ENCODE data around the gene CTBP2. TPM values are rescaled to one million over a fixed set of nuclear protein-coding genes. Genes with fewer than 3 reads are reported as not detected.

CTBP2 gene
- total RNA-seq, 2 donors from 2014 or later, result 75.3 to 109 TPM

GRCh38 chr10:124994573-124995473, 165.5 kb downstream of the CTBP2 start:
- no peak overlapping the region for H3K4me3 Mint-ChIP-seq

GRCh38 chr10:124993736-124994451, 166.5 kb downstream of the CTBP2 start:
- Histone ChIP-seq H3K27me3 (ENCODE audit: control insufficient read depth, insufficient read depth, low read length, poor library complexity, severe bottlenecking) (no peaks in the 10 kb centered on the region), H3K4me3 (ENCODE audit: low read length) (no peak overlapping the region), H3K9me3 (ENCODE audit: control insufficient read depth, low read length) (no peaks in the 10 kb centered on the region), H3K9ac (ENCODE audit: extremely low read depth, low read length, poor library complexity, severe bottlenecking) (no peak overlapping the region), H3K4me1 (ENCODE audit: control insufficient read depth, insufficient read depth, low read length) (no peaks in the 10 kb centered on the region), H3K36me3 (ENCODE audit: control insufficient read depth, insufficient read depth, low read length) (peaks cover 59% of the 10 kb centered on the region), H3K27ac (ENCODE audit: low read depth, low read length) (no peak overlapping the region)
- Mint-ChIP-seq H3K27me3 (ENCODE audit: insufficient read depth) (no peaks in the 10 kb centered on the region), H3K27ac (peak overlapping the region; percentile 77), H3K4me3 (no peak overlapping the region), H3K36me3 (ENCODE audit: low read depth) (peaks cover 84% of the 10 kb centered on the region), H3K4me1 (no peaks in the 10 kb centered on the region), H3K9me3 (no peaks in the 10 kb centered on the region)
- no peak for TF ChIP-seq CTCF (conservative IDR thresholded peaks at IDR 0.05)
- WGBS, 2 experiments (ENCODE audit: insufficient coverage in 1 of 2, insufficient read length in 1 of 2), result 95 to 97% methylated on average over 10 to 21 of the region's 21 CpGs
- DNase-seq, result peak; percentile 44

More at GRCh38 chr10:124994573-124995473, 165.5 kb downstream of the CTBP2 start:
- peaks cover 79% of the 10 kb centered on the region for H3K36me3 Mint-ChIP-seq (ENCODE audit: low read depth)
- peak overlapping the region; percentile 70 for H3K27ac Mint-ChIP-seq
- DNase-seq, result peak; percentile 39
- Histone ChIP-seq H3K4me1 (ENCODE audit: control insufficient read depth, insufficient read depth, low read length) (no peaks in the 10 kb centered on the region), H3K27me3 (ENCODE audit: control insufficient read depth, insufficient read depth, low read length, poor library complexity, severe bottlenecking) (no peaks in the 10 kb centered on the region), H3K9ac (ENCODE audit: extremely low read depth, low read length, poor library complexity, severe bottlenecking) (no peak overlapping the region), H3K36me3 (ENCODE audit: control insufficient read depth, insufficient read depth, low read length) (peaks cover 60% of the 10 kb centered on the region), H3K4me3 (ENCODE audit: low read length) (no peak overlapping the region), H3K9me3 (ENCODE audit: control insufficient read depth, low read length) (no peaks in the 10 kb centered on the region), H3K27ac (ENCODE audit: low read depth, low read length) (peak overlapping the region; percentile 73)
- no peaks in the 10 kb centered on the region for H3K9me3 Mint-ChIP-seq
- H3K27me3 Mint-ChIP-seq (ENCODE audit: insufficient read depth), result no peaks in the 10 kb centered on the region
- no peaks in the 10 kb centered on the region for H3K4me1 Mint-ChIP-seq
- WGBS, 2 experiments (ENCODE audit: insufficient coverage in 1 of 2, insufficient read length in 1 of 2), result 96% methylated on average over 26 to 31 of the region's 31 CpGs
- TF ChIP-seq CTCF (conservative IDR thresholded peaks at IDR 0.05), result no peak

GRCh38 chr10:124993345-124993708, 167.0 kb downstream of the CTBP2 start:
- no peak overlapping the region for H3K4me3 Mint-ChIP-seq
- WGBS, 2 experiments (ENCODE audit: insufficient coverage in 1 of 2, insufficient read length in 1 of 2), result 99 to 100% methylated on average over 4 of the region's 4 CpGs
- H3K36me3 Mint-ChIP-seq (ENCODE audit: low read depth), result peaks cover 89% of the 10 kb centered on the region

More at GRCh38 chr10:124993345-124993708, 167.0 kb downstream of the CTBP2 start:
- Histone ChIP-seq H3K4me1 (ENCODE audit: control insufficient read depth, insufficient read depth, low read length) (no peaks in the 10 kb centered on the region), H3K9me3 (ENCODE audit: control insufficient read depth, low read length) (no peaks in the 10 kb centered on the region), H3K27ac (ENCODE audit: low read depth, low read length) (no peak overlapping the region), H3K27me3 (ENCODE audit: control insufficient read depth, insufficient read depth, low read length, poor library complexity, severe bottlenecking) (no peaks in the 10 kb centered on the region), H3K4me3 (ENCODE audit: low read length) (no peak overlapping the region), H3K36me3 (ENCODE audit: control insufficient read depth, insufficient read depth, low read length) (peaks cover 57% of the 10 kb centered on the region), H3K9ac (ENCODE audit: extremely low read depth, low read length, poor library complexity, severe bottlenecking) (no peak overlapping the region)
- Mint-ChIP-seq H3K27ac (no peak overlapping the region), H3K27me3 (ENCODE audit: insufficient read depth) (no peaks in the 10 kb centered on the region), H3K9me3 (no peaks in the 10 kb centered on the region), H3K4me1 (no peaks in the 10 kb centered on the region)
- DNase-seq, result no peak
- TF ChIP-seq CTCF (conservative IDR thresholded peaks at IDR 0.05), result no peak

Measured in endodermal cell (in vitro differentiated cells).